Activated CD4-positive, alpha-beta T cell treated with anti-CD3 and anti-CD28 coated beads, Interleukin-10, Interleukin-2, amounts not matched to agents 100 ng/mL and 50 ng/mL, durations not matched to agents 16 hours and 8 hours (primary cell): ENCODE measurements around the gene RASL10B.

Source experiments
- DNase-seq: peaks from one replicate; pipeline ENCODE4 v3.0.0-alpha.2; 2020

The RASL10B gene

DNA sequence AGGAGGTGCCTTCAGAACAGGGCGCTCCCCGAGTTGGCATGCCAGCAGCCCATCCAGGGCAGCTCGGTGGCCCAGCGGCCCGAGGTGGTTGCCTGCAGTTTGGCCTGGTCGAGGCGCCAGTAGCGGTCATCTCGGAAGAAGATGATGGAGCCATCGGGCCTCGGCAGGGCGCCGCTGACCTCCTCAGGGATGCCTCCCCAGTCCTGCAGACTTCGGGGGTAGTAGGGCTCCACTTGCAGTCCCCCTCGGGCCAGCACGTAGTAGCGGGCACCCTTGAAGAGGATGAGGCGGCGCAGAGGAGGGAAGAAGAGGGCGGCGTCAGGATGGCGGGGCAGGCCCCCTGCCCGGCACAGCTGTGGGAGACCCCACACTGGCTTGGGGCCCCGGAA lies 35.0 kb downstream of the RASL10B start:
- DNase-seq = no peak

DNA sequence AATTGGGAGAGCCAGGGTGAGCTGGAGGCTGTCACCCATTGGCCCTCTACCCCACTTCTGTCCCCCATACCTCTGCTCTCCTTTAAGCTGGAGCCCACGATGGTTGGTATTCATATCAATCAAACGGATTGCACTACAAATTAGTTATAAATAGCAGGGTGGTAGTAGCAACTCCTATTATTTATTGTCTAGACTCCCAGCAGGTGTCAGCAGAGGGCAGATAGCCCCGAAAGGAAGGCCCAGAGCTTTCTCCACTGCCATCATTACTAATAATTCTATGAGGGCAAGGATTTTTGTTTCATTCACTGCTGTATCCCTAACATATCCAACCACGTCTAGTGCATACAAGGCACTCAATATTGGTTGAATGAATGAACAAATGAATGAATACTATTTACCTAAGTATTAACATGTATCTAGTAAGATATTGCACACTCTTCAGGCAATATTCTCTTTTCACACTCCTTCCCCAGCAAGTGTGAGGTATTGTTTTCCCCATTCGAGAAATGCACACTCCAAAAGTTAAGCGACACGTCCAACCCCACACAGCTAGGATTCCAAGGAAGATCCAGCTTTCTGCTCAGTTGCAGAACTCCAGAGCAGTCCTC lies 35.6 kb downstream of the RASL10B start:
- peak; percentile 34 for DNase-seq

DNA sequence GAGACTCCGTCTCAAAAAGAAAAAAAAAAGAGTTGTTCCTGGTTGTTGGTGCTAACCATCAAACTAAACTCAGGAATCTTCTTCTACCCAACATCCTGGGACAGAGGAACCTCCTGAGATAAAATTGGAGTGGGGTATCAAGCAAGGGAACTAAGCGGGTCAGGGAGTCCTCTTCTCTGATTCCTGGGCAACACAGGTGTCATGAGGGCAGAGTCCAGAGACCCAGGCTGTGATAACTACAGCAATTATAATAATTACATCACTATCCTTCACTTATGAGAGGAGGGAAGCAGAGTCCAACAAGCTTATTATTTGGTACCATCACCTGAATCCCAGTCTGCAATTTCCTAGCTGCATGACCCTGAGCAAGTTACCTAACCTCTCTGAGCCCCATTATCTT lies 37.4 kb downstream of the RASL10B start:
- DNase-seq = no peak

DNA sequence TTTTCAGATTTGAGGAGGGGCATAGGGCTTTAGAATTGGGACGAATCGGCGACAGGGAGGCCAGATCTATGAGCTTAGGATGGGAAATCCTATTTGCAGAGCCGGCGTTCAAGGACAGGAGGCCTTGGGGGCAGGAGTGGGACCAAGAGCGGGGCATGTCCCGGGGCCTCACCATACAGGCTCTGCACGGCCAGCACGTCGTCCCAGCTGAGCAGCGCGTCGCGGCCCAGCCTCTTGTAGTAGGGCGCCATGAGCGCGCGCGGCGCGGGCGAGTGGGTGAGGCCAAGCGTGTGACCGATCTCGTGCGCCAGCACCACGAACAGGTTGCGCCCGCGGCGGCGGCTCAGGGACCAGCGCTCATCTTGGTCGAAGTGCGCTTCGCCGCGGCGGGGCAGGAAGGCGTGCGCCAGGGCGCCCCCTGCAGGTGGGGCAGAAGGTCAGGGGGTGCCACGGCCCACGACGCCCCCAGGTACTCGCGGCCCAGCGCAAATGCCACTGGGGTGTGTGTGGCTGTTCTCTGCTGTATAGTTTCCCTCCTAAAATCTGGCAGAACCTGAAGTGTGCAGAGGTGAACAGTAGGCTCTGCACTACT lies 38.6 kb downstream of the RASL10B start:
- DNase-seq = no peak

DNA sequence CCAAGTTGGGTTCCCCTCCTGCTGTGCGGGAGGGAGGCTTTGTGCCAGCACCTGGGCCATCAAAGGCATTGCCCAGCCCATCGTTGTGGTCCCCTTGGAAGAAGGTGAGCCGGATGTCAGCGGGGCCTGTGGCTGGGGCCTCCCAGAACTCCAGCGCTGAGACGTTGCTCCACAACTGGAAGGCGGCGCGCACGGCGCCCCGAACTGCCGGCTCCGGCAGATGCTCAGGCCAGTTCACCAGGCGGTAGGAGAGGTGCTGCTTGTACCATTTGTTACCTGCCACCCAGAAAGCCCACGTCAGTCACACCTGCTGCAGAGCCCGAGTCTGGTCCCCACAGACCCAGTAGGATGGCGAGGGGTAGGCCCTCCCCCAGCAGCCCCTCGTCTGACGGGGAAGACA lies 41.7 kb downstream of the RASL10B start:
- DNase-seq = no peak

DNA sequence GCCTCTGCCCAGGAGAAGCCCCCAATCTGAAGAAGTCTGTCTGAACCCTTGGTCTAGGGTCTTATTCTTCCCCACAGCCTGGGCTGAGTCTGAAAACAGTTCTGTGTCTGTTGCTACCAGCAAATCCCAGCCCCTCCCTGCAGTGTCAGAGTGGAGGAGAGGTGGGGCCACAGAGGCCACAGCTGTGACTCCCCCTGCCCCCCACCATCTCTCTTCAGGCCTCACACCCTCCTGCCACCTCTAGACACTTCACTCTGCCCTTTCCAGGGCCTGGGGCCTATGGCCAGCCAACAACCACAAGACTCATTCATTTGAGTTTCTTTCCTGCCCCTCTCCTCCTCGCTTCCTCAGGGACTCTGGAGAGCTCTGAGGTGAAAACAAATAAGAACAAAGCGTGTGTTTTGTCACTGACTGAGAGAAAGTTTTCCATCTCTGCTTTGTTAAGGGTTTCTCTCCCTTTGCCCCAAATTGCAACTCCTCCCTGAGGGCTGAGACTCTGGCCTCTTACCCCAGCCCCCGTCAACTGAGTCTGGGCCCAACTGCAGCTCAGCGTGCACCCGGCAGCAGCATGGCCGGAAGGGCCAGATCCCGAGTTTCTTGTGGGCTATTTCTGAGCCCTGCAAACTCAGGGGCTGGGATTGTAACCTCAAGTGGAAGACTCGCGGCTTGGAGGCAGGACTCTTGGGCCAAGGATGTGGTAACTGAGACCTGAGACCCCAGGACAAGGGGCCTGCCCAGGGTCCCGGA lies 42.4 kb downstream of the RASL10B start:
- no peak for DNase-seq

DNA sequence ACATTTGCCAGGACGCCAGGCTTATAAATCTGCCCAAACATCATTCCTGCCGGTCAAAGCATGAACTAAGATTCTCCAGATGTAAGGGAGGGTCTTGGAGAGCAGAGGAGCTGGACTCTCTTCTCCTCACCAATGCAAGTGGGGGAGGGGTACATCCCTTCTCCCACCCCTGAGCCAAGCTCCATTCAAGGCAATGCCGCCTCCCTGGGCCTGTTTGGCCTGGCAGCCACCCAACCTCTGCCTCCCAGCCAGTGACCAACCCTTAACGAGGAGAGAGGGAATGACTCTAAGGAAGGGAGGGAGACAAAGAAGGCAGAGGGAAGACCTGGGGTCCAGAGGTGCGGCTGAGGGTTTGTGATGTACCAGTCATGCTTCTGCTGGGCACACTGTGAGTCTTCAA lies 43.1 kb downstream of the RASL10B start:
- DNase-seq = no peak

DNA sequence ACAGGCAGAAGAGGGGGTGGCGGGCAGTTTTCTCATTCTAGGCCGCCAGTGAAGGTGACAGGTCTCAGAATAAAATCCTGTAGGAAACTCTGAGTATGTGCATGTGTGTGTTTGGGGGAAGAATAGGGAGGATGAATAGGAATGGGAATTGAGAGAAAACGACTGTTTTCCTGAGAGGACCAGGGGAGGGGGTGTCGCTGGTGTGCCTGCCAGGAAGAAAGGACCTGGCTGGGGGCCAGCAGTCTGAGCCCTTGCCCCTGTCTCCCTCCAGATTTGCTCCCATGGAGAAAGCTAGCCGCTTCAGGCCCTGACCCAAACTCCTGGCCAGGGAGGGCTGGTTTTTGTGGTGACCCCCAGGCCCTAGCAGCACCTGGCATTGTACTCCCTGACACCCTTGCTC lies 43.6 kb downstream of the RASL10B start:
- DNase-seq = no peak

DNA sequence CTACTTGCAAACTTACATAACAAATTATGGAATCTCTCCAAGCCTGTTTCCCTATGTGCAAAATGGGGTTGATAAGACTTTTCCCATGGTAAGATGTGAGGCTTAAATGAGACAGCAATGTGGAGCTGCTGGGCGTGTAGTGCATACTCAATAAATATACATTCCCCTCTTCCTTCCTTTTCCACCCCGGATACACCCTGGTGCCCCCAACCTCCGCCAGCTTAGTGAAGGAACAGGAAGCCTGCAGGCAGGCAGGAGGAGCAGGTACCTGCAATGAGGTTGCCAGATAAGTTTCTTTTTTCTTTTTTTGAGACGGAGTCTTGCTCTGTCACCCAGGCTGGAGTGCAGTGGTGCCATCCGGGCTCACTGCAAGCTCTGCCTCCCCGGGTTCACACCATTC lies 44.1 kb downstream of the RASL10B start:
- no peak for DNase-seq

DNA sequence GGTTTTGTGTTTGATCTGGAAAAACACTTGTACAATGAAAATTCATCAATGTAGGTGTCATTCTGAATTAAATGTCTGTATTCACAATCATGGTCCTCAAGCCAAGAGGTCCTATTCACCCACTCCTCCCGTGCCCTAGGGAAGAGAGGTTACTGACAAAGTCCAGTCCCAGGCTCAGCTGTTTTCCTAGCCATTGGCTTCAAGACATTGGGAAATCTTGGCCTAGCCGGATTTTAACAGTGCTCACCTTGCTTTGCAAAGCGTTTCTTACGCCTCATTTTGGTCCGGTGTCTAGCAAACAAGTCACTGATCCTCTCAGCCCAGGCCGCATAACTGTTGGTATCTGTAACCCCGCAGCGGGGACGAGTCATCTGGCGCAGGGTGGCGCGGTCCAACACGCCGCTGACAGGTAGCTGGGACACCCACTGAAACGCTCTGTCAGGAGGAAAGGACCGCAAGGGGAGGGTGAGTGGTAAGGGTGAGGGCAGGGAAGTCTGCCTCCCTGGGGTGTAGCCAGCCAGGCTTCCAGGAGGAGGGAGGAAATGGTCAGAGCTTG lies 47.3 kb downstream of the RASL10B start:
- DNase-seq = no peak

DNA sequence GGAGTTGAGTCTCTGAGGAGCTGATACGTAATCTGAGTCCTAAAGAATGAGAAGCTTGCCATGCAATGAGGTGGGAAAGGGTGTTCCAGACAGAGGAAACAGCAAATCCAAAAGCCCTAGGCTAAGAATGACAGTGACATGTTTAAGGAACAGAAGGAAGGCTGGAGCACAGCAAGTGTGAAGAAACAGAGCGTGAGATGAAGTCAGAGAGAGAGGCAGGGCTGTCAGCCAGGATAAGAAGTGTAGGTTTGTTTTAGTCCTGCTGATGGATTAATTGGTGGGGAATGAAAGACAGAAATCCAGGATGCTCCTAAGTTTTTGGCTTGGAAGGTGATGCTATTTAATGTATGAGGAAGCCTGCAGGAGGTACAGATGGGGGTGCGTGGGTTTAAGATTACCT lies 49.5 kb downstream of the RASL10B start:
- no peak for DNase-seq

DNA sequence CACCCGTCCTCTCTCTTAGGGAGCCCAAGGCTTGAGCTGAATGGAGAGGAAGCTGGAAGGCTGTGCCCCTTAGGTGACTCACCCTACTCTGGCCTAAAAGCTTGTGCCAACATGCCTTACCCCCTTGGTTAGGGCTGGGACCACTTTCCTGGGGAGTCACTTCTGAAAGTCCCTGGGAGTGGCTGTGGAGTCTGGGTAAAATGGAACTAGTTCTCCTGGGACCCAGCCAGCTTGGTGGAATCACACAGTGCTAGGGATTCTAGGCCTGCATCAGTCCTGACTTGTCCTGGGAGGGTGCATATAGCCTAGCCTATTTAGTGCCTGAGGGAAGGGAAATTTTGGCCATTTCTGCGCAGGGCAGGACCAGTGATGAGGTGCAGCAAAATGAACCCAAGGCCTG lies 53.5 kb downstream of the RASL10B start:
- no peak for DNase-seq

DNA sequence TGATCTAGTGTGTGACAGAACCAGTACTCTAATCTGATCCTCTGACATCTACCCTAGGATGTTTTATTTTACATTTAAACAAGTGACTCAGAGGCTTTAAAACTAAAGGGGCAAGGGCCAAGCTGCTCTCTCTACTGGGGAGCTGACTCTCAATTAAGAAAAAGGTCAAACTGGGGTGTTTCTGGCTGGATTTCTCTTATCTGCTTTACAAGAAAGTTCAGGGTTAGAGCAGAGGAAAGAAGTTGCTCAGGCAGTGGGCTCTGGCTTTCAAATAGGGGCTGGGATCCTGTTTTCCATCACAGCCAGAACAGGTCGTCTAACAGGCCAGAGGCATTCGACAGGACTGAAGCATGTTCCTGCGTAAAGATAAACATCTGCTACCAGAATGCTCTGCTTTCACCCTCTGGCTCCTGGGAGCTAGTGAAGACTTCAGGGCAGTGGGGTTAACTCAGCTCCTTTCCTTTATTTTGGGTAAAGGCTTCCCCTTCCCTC lies 55.5 kb downstream of the RASL10B start:
- DNase-seq = no peak

DNA sequence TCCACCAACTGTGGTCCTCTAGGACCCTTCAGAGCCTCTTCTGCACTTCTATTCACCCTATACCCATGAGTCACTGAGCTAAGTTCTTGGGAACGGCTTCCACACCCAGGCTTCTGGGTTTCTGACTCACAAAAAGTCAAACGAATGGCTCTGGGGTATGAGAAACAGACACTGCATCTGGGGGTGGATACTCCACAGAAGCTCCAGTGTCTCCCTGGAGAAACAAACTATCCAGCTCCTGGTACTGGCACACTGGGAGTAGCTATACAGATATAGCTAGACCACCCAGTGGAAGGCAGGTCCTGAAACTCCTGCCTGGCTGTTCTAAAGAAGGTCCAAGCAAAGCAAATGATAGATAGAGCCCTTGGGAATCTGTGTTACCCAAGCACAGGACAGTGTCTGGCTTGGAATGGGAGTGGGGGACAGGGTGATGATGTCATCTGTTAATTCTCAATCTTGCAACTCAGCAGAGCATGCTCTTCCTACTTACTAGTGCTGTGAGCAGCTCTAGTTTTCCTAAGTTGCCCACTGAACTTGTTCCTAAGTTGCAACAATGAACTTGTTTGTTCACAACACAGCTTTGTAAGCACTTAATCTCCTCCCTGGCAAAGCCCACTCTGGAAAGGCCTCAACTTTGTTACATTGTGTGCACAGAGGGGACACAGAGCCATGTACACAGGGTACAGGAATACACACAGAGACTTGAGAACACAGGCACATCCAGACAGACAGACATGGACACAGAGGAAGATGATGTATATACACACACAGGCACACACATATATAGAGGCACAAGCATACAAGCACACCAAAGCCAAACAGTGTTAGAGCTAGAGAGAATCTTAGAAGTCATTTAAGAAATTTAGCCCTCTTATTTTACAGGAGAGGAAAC lies 57.3 kb downstream of the RASL10B start:
- DNase-seq = no peak

DNA sequence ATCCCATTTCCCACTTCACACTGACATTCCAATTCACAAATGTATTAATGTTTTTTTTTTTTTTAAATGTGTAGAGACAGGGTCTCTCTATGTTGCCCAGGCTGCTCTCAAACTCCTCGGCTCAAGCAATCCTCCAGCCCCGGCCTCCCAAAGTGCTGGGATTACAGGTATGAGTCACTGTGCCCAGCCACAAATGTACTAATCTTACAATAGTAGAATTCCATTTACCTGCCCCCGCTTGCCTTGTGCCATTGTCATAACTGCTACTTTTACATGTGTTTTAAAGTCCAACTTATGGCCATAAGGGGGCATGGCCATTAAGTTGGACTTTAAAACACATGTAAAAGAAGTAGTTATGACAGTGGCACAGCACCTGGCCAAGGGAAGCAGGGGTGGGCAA lies 59.4 kb downstream of the RASL10B start:
- no peak for DNase-seq

DNA sequence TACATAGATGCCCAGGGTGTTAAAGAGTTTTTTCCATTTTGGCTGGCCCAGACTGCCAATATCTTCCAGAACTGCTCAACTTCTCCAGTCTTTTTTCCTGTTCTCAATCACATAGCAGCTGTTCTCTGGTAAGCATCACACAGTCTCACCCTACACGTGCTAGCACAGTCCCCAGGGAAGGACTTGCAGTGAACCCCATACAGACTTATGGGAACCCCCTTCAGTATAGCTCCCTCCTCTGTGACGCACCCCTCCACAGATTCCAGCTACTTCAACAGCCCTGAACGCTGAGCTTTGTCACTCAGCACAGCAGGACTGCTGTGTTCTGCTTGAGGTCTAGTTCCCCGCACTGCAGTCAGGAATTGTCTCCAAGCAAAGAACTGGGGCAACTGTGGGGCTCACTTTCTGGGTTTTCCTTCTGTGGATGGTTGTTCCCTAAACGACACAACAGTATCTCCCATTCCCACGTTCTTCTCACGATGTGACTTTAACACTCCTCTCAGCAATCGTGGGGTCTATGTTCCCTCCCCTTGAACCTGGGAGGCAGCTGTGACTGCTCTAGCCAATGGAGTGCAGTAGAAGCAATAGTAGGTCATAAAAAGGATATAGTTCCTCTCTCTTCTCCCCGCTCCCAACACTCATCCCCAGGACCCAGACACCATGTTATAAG lies 60.4 kb downstream of the RASL10B start:
- no peak for DNase-seq
